ENCODE results near the gene UBE2D1. TPM values are rescaled to one million over a fixed set of nuclear protein-coding genes. Genes with fewer than 3 reads are reported as not detected.

Gene UBE2D1
- 6.7 and 13.0 TPM in 2 replicates for total RNA-seq

DNA sequence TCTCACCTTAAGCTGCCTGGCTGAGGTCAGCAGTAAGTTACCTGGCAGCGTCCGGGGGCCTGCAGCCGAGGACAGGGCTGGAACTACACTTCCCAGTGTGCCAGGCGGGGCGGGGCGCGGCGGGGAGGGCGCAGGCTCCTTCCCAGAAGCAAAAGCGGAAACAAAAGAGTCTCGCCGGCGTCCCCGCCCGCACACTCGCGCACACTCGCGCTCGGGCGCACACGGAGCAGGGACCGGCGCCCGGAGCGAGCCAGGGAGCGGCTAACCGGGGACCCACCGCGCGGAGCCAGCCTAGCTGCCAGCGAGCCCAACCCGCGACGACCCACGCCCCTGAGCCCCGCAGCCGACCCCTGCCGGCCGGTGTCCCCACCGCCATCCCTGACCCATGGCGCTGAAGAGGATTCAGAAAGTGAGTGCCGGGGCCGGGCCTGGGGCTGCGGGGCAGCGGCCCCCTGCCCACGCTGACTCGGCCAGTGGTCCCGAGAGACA lies at the start of gene UBE2D1:
Gene UBE2D1, plus strand, starts transcription at position 190 of the 489 bp plus-strand sequence. Its CDS starts 196 bp downstream, at position 386.

DNA sequence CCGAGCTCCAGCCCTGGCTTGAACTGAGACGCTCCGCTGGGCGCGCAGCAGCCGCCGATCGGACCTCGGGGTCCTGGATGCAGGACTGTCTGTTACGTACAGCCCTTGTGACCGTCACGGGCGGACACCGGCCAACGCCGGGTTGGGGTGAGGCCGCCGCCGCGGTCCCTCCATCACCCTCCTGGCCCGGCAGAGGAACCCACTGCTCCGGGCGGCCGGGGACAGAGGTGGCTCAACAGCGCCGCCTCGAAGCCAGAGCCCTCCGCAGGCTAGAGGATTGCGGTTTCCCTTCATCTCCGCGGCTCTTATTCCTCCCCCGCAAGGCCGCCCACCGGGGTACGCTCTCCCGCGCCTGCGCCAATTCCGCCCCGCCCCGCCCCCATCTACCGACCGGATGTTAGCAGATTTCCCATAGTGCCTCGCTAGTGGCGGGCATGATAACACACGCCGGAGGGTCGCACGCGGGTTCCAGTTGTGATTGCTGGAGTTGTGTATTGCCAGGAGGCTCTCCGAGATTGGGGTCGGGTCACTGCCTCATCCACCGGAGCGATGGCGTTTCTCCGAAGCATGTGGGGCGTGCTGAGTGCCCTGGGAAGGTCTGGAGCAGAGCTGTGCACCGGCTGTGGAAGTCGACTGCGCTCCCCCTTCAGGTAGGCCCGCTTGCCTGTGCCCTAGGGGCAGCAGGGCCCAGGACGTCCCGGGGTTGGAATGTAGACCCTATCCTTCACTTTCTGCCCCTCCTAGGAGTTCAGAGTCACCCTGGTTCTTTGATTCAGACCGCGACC lies 50.4 kb downstream of the UBE2D1 start, which contains the start of gene TFAM:
Gene TFAM, plus strand, starts transcription at position 412 of the 785 bp plus-strand sequence. Its CDS starts 138 bp downstream, at position 550.

Other genes with a start within 250 kb of the UBE2D1 start
- gene IPMK, start 67.1 kb upstream of the UBE2D1 start, total RNA-seq: 6.9 and 11.6 TPM in 2 replicates
- gene CISD1, start 65.8 kb upstream of the UBE2D1 start, total RNA-seq: 19.2 and 27.0 TPM in 2 replicates
- gene TFAM, start 50.4 kb downstream of the UBE2D1 start, total RNA-seq: 22.8 and 36.6 TPM in 2 replicates
- 92.6 and 161 TPM in 2 replicates for gene BICC1, start 177.9 kb downstream of the UBE2D1 start, total RNA-seq